IPS-18c (cell line): Measurements from ENCODE around the gene WDR87.
"Not testable (repeated sequence)": the region's sequence is repeated elsewhere in the genome, so short reads cannot be mapped to it uniquely, and the experiment has no call there.

Source experiments
- H3K4me3 ChIP-seq: 2 replicates; pipeline ENCODE4 v1.7.0; 2013; ENCODE audit warnings: low read depth, mild to moderate bottlenecking, low read length, moderate library complexity; ENCODE audit not compliant: insufficient read depth
- H3K9me3 ChIP-seq: one replicate; pipeline ENCODE4 v1.6.1; 2013; ENCODE audit warnings: mild to moderate bottlenecking, low read length, moderate library complexity; ENCODE audit not compliant: control insufficient read depth, insufficient read depth

Gene WDR87

DNA sequence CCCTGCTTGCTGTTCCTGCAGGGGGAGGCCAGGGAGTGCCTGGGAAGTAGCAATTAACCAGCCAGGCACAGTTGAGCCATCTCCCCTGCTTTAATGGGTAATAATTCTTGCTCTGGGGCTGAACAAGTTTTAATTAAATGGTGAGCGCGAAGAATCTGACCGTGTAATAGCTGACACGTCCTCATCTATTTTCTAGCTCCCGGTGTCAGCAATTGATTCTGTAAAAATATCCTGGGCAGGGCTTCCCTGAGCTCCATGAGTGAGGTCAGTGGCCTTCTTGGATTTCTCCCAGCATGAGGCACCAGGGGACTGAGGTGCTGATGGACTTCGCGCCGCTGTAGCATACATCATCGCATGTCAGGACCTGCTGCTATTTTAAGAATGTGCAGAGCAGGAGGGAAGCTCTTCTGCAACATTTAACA is 27.6 kb upstream of the WDR87 start:
- Histone ChIP-seq H3K9me3 (peaks cover 8% of the 10 kb centered on the region), H3K4me3 (no peak overlapping the region)

DNA sequence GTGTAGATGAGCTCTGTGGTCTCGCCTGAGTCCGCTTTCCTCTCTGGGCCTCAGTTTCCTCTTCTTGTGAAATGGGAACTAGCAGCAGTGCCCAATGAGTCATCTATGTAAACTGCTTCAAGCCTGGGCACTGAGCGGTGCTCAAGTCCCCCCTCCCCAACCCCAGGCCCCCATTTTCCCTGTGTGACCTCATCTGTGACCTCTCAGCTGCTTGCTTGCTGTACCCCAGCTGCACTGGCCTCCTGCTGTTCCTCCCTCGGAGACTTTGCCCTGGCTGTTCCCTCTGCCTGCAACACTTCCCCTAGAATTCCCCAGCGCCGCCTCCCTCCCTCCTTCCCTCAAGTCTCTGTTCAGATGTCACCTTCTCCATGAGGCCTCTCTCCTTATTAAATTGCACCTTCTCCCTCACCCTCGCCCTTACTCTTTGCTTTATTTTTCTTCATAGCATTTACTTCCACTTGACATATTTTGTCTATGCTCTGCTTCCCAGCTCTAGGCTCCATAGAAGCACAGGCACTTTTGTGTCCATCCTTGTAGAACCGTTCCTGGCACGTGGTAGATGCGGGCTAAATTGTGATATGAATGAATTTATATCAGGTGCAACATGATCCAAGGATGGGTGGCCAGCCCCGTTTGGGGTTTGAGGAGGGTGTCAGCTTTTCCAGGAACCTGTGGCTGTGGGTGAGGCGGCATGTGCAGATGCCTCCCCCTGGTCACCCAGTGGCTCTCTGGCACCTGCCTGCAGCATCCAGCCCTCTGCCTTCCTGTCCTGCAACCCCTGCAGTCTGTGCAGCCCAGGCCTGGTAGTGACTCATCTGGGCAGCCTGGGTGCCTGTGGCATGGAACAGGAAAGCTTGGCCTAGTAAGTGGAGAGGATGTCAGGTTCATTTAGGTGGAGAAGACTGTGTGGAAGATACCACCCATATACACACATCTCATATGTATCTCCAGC is 26.9 kb upstream of the WDR87 start:
- no peak overlapping the region for H3K4me3 ChIP-seq
- peaks cover 8% of the 10 kb centered on the region for H3K9me3 ChIP-seq

DNA sequence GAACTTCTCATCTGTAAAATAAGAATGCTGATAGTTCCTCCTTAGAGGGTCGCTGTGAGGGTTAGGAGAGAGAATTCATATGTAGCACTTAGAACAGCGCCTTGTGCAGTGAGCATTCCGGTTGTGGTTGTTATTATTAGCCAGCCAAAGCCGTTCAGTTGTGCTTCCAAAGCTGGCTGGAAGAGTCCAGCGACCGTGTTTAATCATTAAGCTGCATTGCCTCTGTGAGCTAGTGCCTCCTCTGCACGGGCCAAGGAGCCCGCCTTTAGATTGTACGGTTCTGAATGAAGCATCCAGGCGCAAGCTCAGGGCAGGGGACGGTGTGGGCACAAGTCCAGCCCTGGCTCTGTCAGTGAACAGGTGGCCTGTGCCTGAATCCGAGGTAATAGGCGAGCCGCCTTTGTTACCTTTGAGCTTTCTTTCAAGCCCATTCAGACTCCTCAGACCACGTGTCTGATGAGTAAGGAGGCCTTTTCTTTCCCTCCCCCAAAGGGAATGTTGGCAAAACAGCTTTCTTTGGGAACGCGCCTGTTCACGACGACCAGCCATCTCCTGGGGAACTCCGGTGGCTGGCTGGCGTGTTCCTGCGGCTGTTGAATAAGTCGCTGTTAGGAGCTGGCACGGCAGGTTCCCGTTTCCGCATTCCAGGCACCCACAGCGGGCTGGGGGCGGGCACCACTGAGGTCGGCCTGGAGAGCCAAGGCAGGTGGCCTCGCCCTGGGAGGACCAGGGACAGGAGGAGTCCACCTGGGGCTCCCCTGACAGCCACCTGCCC is 25.7 kb upstream of the WDR87 start:
- Histone ChIP-seq H3K4me3 (peak overlapping the region; percentile 21), H3K9me3 (peaks cover 8% of the 10 kb centered on the region)

DNA sequence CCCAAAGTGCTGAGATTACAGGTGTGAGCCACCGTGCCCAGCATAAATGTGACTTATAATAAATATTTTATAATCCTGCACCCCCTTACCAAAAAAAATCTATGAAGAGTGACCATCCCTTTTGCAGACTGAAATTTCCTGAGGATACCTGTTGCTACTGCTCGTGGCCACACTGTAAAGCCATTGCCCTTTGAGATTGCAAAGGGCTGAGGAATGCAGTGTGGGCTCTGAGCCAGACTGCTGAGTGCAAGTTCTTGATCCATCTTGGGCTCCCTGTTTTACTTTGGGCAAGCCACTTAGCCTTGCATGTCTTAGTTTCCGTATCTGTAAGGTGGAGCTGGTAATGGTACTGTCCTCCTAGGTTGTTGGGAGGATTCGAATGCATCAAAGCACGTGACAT is 24.0 kb upstream of the WDR87 start:
- H3K9me3 ChIP-seq: peaks cover 4% of the 10 kb centered on the region

DNA sequence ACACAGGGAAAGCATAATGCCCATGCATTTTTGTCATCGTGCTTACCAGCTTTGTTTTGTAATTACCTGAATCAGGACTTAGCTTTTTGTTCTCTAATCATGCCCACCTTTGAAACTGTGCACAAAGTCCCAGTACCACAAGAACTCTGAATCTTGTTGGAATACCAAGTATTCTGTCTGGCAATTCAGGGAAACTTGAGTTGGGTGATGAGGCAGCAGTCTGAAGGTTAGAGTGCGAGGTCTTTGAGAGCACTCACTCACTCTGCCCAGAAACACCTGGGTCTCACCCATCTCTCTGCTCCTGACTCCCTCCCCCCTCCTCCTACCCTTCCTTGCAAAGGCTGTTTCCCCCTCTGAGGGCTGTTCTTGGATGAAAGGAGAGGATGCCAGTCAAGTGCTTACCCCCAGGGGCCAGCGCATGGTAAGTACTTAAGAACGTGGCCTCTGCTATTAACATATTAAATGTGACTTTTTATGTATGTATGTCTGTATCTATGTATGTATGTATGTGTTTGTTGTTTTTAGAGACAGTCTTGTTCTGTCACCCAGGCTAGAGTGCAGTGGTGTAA is 23.0 kb upstream of the WDR87 start:
- H3K4me3 ChIP-seq: no peak overlapping the region

More for the DNA sequence above, 24.0 kb upstream of the WDR87 start:
- 0 out of 2 replicates have a peak overlapping the region, but pooled peaks have one; percentile 4 for H3K4me3 ChIP-seq

DNA sequence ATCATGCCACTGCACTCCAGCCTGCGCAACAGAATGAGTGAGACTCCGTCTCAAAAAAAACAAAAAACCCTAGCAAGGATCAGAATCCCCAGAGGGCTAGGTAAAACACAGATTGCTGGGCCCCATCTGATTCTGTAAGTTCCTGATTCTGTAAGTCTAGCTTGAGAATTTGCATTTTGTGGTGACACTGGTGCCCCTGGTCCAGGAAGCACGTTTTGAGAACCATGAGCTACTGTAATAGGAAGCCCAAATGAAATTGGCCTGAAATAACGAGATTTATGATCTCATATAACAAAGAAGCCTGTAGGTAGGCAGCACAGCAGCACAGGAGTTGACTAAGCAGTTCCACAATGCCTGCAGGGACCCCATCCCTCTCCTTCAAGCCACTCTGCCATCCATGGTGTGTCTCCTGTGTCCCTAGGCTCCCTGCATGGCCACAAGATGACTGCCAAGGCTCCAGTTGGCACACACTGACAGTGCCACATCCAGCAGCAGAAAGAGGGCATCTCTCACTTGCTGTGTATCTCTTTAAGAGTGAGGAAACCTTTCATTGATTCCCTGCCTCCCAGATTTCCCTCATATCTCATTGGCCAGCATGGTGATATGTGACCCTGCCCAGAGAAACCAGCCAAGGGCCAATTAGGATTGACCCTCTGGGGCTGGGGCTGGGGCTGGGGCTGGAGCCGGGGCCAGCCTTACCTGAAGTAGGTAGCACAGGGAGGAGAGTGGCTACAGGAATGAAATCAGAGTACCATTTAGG is 22.3 kb upstream of the WDR87 start:
- Histone ChIP-seq H3K4me3 (no peak overlapping the region), H3K9me3 (no peaks in the 10 kb centered on the region)

More for the DNA sequence above, 23.0 kb upstream of the WDR87 start:
- no peaks in the 10 kb centered on the region for H3K9me3 ChIP-seq

DNA sequence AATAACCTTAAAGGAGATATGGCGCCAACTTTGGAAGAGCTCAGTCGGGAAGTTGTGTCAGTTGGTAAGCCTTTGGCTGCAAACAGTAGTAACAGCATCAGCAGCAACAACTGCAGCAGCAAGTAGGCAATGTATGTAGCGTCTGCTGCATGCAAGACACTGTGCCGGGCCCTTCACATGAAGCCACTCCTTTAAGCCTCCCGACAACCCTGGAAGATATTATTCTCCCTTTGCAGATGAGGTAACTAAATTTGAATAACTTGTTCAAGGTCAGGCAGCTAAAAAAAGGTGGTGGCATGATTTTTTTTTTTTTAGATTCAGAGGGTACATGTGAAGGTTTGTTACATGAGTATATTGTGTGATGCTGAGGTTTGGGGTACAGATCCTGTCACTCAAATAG is 20.3 kb upstream of the WDR87 start:
- Histone ChIP-seq H3K4me3 (no peak overlapping the region), H3K9me3 (no peaks in the 10 kb centered on the region)

DNA sequence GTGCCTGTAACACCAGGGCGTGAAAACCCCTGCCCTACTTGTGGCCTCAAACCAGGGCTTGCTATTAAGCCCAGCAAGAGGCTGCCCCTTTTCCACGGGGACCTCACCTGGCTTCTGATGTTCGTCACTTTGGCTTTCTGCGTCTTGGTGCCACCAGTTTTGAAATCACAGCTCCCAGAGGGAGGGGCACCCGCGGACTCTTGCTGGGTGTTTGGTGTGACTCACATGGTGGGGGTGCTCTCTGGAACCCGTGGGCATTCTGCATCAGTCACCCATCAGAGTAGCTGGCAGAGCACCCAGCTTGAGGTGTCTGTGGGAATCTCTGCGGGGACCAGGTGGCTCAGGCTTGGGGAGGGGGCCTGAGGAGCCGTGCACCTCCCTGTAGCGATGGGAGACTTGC is 19.9 kb upstream of the WDR87 start:
- no peaks in the 10 kb centered on the region for H3K9me3 ChIP-seq
- no peak overlapping the region for H3K4me3 ChIP-seq

DNA sequence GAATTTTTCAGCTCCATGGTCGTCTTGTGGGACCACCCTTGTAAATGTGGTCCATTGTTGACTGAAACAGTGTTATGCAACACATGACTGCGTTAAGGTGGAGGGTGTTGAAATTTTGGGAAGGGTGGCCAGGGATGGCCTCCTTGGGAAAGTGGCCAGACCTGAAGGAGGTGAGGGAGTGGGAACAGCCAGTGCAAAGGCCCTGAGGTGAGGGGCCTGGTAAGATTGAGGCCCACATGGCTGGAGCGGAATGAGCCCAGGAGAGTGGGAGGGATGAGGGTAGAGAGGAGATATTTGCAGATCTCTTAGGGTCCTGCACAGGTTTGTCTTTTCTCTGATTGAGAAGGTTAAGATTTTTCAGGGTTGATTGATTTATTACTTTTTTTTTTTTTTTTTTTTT is 18.8 kb upstream of the WDR87 start:
- Histone ChIP-seq H3K4me3 (no peak overlapping the region), H3K9me3 (no peaks in the 10 kb centered on the region)

DNA sequence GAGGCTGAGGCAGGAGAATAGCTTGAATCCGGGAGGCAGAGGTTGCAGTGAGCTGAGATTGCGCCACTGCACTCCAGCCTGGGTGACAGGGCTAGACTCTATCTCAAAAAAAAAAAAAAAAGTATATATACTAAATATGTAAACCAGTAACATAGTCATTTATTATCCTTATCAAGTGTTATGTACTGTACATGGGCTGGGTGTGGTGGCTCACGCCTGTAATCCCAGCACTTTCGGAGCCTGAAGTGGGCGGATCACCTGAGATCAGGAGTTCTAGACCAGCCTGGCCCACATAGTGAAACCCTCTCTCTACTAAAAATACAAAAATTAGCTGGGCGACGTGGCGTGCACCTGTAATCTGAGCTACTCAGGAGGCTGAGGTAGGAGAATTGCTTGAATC is 18.2 kb upstream of the WDR87 start:
- not testable (repeated sequence) for H3K4me3 ChIP-seq, H3K9me3 ChIP-seq

DNA sequence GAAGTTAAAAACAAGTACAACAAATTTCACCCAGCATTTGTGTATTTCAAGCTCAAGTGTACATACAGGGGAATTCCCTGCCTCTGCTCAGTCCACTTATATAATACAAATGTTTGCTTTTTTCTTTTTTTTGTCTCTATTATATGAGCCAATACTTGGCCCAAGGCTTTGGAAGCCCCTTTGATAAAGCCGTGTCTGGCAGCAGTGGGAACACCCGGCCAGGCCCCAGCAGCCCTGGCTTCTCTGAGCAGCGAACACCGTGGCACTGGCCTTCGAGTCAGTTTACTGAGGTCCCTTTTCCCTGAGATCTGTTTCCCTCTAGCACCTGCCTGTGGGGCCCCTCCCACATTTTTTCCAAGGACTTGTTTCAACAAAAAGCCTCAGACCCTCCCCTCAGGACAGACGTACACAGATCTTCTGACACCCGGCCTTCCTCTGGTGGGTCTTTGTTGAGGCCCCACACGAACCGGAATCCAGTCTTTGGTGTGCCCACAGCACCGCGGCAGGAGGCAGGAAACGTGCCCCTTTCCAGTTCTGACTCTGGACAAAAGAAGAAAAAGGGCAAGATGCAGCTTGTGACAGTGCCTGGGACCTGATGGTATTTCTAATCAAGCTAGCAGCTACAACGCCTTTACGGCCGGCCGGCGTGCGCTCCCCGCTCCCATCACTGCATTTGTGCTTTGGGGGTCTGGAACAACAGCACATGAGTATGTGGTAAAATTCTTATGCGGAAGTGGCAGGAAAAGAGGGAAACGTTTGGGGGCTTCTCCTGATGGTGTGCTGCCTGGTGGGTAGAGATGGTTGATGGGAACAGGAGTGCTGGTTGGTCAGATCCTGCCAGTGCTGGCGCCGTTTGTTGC is 14.4 kb upstream of the WDR87 start:
- H3K4me3 ChIP-seq: no peak overlapping the region
- H3K9me3 ChIP-seq: no peaks in the 10 kb centered on the region

DNA sequence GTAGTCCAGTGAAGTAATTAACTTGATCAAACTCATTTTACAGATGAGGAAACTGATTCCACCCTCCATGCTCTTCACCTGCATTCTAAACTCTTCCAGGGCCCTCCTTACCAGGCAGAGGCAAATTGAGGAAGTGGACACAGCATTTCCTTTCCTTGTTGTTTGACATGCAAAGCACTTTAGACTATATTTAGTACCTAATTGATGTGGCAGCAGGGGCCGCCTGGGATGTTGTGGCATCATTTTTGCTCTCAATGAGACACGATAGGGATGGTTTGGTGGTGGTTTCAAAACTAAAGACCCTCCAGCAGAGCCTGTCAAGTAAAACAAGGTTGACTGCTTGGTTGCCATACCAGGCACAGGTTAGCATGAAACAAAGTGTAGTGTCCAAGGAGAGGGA is 8.5 kb upstream of the WDR87 start:
- Histone ChIP-seq H3K4me3 (no peak overlapping the region), H3K9me3 (no peaks in the 10 kb centered on the region)

DNA sequence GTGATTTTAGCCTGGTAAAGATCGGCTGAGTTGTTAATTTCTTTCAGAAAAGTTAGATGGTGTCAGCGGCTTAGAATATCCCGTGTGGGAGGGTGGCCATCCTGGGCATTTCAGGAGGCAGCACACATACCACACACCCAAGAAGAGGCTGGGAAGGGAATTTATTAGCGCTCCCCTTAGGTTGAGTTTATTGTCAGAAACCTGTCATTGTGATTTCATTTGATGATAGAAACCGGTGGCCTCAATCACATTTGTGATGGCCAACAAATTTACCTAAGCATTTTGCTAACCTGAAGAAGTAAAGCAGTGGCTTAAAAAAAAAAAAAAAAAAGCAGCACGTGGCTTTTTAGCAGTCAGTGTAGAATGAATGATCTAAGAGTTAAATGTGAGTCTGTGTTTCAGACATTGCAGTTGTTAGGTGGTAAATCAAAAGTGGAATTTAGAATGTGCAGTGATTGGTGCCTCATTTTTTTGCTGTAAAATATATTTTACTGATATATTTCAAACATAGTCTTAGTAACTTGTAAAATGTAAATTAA is 3.3 kb upstream of the WDR87 start:
- Histone ChIP-seq H3K4me3 (no peak overlapping the region), H3K9me3 (no peaks in the 10 kb centered on the region)

DNA sequence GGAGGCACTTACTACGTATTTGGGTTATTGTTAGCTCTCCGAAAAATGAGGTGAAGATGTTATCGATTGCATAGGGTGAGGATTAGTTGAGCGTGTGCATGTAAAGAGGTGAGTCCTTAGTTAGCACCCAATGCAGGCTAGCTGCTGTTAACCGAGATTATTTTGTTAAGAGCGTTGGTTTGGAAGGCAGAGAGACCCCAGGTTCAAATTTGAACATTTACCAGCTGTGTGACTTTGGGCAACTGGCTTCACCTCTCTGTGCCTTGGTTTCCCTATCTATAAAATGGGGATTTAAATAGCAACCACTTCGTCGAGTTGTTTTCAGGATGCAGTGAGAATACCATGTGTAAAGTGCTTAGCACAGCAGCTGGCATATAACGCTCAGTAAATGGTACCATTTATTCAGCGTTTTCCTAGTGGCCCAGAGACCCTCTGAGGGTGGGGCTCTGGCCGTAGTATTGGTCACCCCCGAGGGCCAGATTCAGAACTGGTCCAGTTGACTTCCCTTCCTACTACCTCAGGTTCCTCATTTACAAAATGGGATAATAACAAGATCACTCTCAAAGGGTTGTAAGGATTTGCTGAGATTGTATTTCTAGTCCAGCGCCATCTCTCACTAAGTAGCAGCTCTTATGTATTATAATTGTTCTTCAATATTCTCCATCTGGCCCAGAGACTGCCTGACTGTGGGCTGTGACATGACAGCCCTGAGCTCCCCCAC is 1.5 kb upstream of the WDR87 start:
- H3K4me3 ChIP-seq: peak overlapping the region; percentile 99
- no peaks in the 10 kb centered on the region for H3K9me3 ChIP-seq

DNA sequence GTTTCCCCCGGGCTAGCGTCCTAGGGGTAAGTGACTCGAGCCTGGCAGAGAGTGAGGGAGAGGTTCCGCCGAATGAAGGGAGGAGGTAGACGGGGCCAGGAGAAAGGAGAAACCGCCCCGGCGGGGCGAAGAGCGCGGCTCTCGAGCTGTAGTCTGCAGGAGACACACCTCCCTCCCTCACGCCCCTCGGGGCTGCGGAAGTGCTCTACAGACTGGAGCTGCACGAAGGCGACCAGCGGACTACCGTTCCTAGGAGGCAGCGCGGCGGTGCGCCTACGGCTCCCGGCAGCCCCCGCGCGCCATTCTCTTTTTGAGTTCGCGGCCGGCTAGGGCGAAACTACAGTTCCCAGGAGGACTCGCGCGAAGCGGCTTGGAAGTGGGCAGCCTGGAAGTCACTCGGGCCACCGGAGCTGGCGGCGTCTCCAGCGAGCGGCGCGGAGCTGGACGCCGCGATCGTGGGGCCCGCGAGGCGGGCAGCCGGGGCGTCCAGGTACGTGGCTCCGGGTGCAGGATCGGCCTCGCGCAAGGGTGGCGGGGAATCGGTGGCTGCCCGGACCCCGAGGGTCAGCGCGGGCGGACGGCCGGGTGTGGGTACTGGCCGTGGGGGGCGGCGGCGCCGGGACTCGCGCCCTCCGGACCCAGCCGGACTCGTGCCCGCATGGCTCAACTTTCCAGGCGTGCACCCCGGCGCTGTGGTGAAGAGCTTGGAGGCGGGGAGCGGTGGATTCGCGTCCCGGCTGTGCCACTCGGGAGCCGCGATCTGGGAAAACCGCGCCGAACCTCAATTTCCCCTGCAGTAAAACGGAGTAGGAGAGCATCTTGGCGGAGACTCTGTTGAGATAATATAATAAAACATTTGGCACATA is 708 bp upstream of the WDR87 start, which contains the start of gene SIPA1L3:
SIPA1L3 (plus strand) TSS at position 340 of the 866 bp plus-strand sequence. CDS start 174,358 bp downstream, outside the sequence.
- Histone ChIP-seq H3K9me3 (no peaks in the 10 kb centered on the region), H3K4me3 (peak within 1 kb of the TSS; percentile 99)
